Pons (tissue), 1 donor: ENCODE measurements around the gene INTS11.
"Not testable (repeated sequence)": the region's sequence is repeated elsewhere in the genome, so short reads cannot be mapped to it uniquely, and the experiment has no call there.

Experiments used
- DNase-seq: peaks from one replicate; pipeline ENCODE4 v3.0.0-alpha.2; 2016; ENCODE audit warnings: low spot score

Gene INTS11

GRCh38 chr1:1329304-1330210, 5.1 kb upstream of the INTS11 start:
- no peak for DNase-seq

- no peak for DNase-seq
Observed at GRCh38 chr1:1328254-1328653, 3.8 kb upstream of the INTS11 start.

GRCh38 chr1:1327291-1327690, 2.8 kb upstream of the INTS11 start:
- no peak for DNase-seq

GRCh38 chr1:1326075-1326605, 1.7 kb upstream of the INTS11 start:
- DNase-seq, result no peak

- no peak for DNase-seq
Observed at GRCh38 chr1:1325288-1326074, 1.0 kb upstream of the INTS11 start.

- DNase-seq, result no peak
Observed at GRCh38 chr1:1324084-1324523, 356 bp downstream of the INTS11 start.

- DNase-seq, result no peak
Observed at GRCh38 chr1:1322952-1323351, 1.5 kb downstream of the INTS11 start.

GRCh38 chr1:1322418-1322817, 2.0 kb downstream of the INTS11 start:
- DNase-seq, result no peak

GRCh38 chr1:1321477-1321876, 3.0 kb downstream of the INTS11 start:
- DNase-seq, result no peak

GRCh38 chr1:1320666-1321448, 3.6 kb downstream of the INTS11 start:
- DNase-seq, result no peak

- DNase-seq, result no peak
Observed at GRCh38 chr1:1319646-1319941, 4.9 kb downstream of the INTS11 start.

GRCh38 chr1:1318777-1319645, 5.4 kb downstream of the INTS11 start:
- no peak for DNase-seq

GRCh38 chr1:1318131-1318652, 6.3 kb downstream of the INTS11 start:
- peak; percentile 26 for DNase-seq

GRCh38 chr1:1317420-1317819, 7.0 kb downstream of the INTS11 start:
- DNase-seq, result no peak

- DNase-seq, result not testable (repeated sequence)
Observed at GRCh38 chr1:1316199-1316598, 8.3 kb downstream of the INTS11 start.

GRCh38 chr1:1315435-1315954, 9.0 kb downstream of the INTS11 start:
- no peak for DNase-seq

- no peak for DNase-seq
Observed at GRCh38 chr1:1314678-1315335, 9.7 kb downstream of the INTS11 start.

- DNase-seq, result no peak
Observed at GRCh38 chr1:1314237-1314586, 10.2 kb downstream of the INTS11 start.

GRCh38 chr1:1313500-1314236, 10.8 kb downstream of the INTS11 start:
- DNase-seq, result no peak
